Superior temporal gyrus (tissue), 1 donor: ENCODE measurements around the gene KLHDC4.
A peak's percentile ranks its signal among the peaks of the same experiment; 100 is the strongest.
"Not testable (repeated sequence)": the region's sequence is repeated elsewhere in the genome, so short reads cannot be mapped to it uniquely, and the experiment has no call there.

ENCODE experiments used
- DNase-seq: peaks from one replicate; pipeline ENCODE4 v3.0.0-alpha.2; 2016; ENCODE audit errors: extremely low spot score

Gene KLHDC4

GRCh38 chr16:87788730-87789436 lies 23.1 kb upstream of the KLHDC4 start:
- DNase-seq = not testable (repeated sequence)

GRCh38 chr16:87787451-87788091 lies 21.8 kb upstream of the KLHDC4 start:
- not testable (repeated sequence) for DNase-seq

GRCh38 chr16:87784812-87785211 lies 19.0 kb upstream of the KLHDC4 start:
- no peak for DNase-seq

GRCh38 chr16:87782033-87782432 lies 16.2 kb upstream of the KLHDC4 start:
- no peak for DNase-seq

- DNase-seq = peak; percentile 19
These were observed 14.7 kb upstream of the KLHDC4 start for GRCh38 chr16:87780385-87780989.

GRCh38 chr16:87778830-87779579 lies 13.2 kb upstream of the KLHDC4 start:
- DNase-seq = peak; percentile 87

GRCh38 chr16:87778476-87778829 lies 12.7 kb upstream of the KLHDC4 start:
- DNase-seq = no peak

GRCh38 chr16:87773836-87774235 lies 8.1 kb upstream of the KLHDC4 start:
- DNase-seq = not testable (repeated sequence)

- DNase-seq = not testable (repeated sequence)
These were observed 1.7 kb upstream of the KLHDC4 start for GRCh38 chr16:87767456-87767855.

- no peak for DNase-seq
These were observed 655 bp upstream of the KLHDC4 start for GRCh38 chr16:87766485-87766797.

- DNase-seq = no peak
These were observed 362 bp downstream of the KLHDC4 start for GRCh38 chr16:87765473-87765775.

GRCh38 chr16:87764600-87765472 lies 950 bp downstream of the KLHDC4 start:
- DNase-seq = no peak

GRCh38 chr16:87762620-87763019 lies 3.2 kb downstream of the KLHDC4 start:
- no peak for DNase-seq

GRCh38 chr16:87762071-87762571 lies 3.7 kb downstream of the KLHDC4 start:
- no peak for DNase-seq

- no peak for DNase-seq
These were observed 4.7 kb downstream of the KLHDC4 start for GRCh38 chr16:87761060-87761459.

GRCh38 chr16:87757841-87758426 lies 7.9 kb downstream of the KLHDC4 start:
- no peak for DNase-seq

- no peak for DNase-seq
These were observed 11.3 kb downstream of the KLHDC4 start for GRCh38 chr16:87754535-87754934.

GRCh38 chr16:87747626-87748414 lies 18.0 kb downstream of the KLHDC4 start:
- no peak for DNase-seq

GRCh38 chr16:87746178-87746577 lies 19.6 kb downstream of the KLHDC4 start:
- no peak for DNase-seq

GRCh38 chr16:87744750-87745514 lies 20.9 kb downstream of the KLHDC4 start:
- DNase-seq = no peak
